HG02885 (cell line): ENCODE results near the gene PHF13.

ENCODE experiments used
- ATAC-seq: cut with Tn5 transposase; IDR thresholded peaks from one replicate; pipeline ENCODE4 v1.9.1; 2021; ENCODE audit warnings: mild to moderate bottlenecking; ENCODE audit not compliant: unreplicated experiment, poor library complexity

Gene PHF13

GRCh38 chr1:6601049-6601922, 12.2 kb upstream of the PHF13 start:
- ATAC-seq = peak; percentile 35

- ATAC-seq = peak; percentile 10
These were observed 11.4 kb upstream of the PHF13 start for GRCh38 chr1:6601923-6602668.

- peak; percentile 62 for ATAC-seq
These were observed 10.8 kb upstream of the PHF13 start, which contains the start of gene KLHL21 for GRCh38 chr1:6602669-6603237. Gene KLHL21 (minus strand): TSS chr1:6602869. CDS start chr1:6602817, 52 bp downstream.

- ATAC-seq = peak; percentile 10
These were observed 10.2 kb upstream of the PHF13 start for GRCh38 chr1:6603238-6603914.

- ATAC-seq = no peak
These were observed 9.5 kb upstream of the PHF13 start for GRCh38 chr1:6603915-6604558.

GRCh38 chr1:6612641-6613360, 730 bp upstream of the PHF13 start:
- ATAC-seq = peak; percentile 41

GRCh38 chr1:6614019-6614928, 743 bp downstream of the PHF13 start:
- no peak for ATAC-seq

GRCh38 chr1:6614929-6615785, 1.6 kb downstream of the PHF13 start:
- no peak for ATAC-seq

- ATAC-seq = no peak
These were observed 5.5 kb downstream of the PHF13 start for GRCh38 chr1:6619045-6619444.

- no peak for ATAC-seq
These were observed 8.2 kb downstream of the PHF13 start for GRCh38 chr1:6621429-6622391.

GRCh38 chr1:6622396-6623152, 9.0 kb downstream of the PHF13 start:
- no peak for ATAC-seq

- ATAC-seq = no peak
These were observed 9.9 kb downstream of the PHF13 start for GRCh38 chr1:6623269-6623965.

GRCh38 chr1:6624710-6625583, 11.4 kb downstream of the PHF13 start, which contains the start of gene THAP3:
Gene THAP3 (plus strand): TSS chr1:6624868. CDS start chr1:6625219, 351 bp downstream.
- peak; percentile 88 for ATAC-seq

GRCh38 chr1:6625584-6626149, 12.1 kb downstream of the PHF13 start:
- ATAC-seq = peak; percentile 17
